Neural progenitor cell (in vitro differentiated cells): ENCODE measurements around the gene MRPS6. TPM values are rescaled to one million over a fixed set of nuclear protein-coding genes. Genes with fewer than 3 reads are reported as not detected.
A peak's percentile ranks its signal among the peaks of the same experiment; 100 is the strongest.

Source experiments
- DNase-seq: peaks from one replicate; pipeline ENCODE4 v3.0.0-alpha.2; 2016; ENCODE audit warnings: low spot score
- H2AFZ ChIP-seq: fragments of 200-600 bp; sonication (generic); replicated peaks from 2 replicates; pipeline ENCODE4 v1.6.1; 2016; ENCODE audit warnings: antibody characterized with exemption
- H3F3A ChIP-seq: fragments of 200-600 bp; sonication (generic); 2 replicates; pipeline ENCODE4 v1.6.1; 2016; ENCODE audit warnings: antibody characterized with exemption, low read depth
- H3K27ac ChIP-seq: fragments of 200-600 bp; sonication (generic); 2 replicates; pipeline ENCODE4 v1.5.1; 2016; ENCODE audit warnings: mild to moderate bottlenecking
- H3K27me3 ChIP-seq: fragments of 200-600 bp; sonication (generic); 2 replicates; pipeline ENCODE4 v1.6.1; 2016; ENCODE audit warnings: mild to moderate bottlenecking, moderate library complexity
- H3K36me3 ChIP-seq: fragments of 200-600 bp; sonication (generic); 2 replicates; pipeline ENCODE4 v1.5.1; 2016
- H3K4me1 ChIP-seq: fragments of 200-600 bp; sonication (generic); 2 replicates; pipeline ENCODE4 v1.6.1; 2016; ENCODE audit warnings: mixed run types
- H3K4me2 ChIP-seq: fragments of 200-600 bp; sonication (generic); 2 replicates; pipeline ENCODE4 v1.6.1; 2016
- H3K4me3 ChIP-seq: fragments of 200-600 bp; sonication (generic); 2 replicates; pipeline ENCODE4 v1.5.1; 2016
- H3K79me2 ChIP-seq: fragments of 200-600 bp; sonication (generic); 2 replicates; pipeline ENCODE4 v1.6.1; 2016; ENCODE audit warnings: low read depth
- H3K9ac ChIP-seq: fragments of 200-600 bp; sonication (generic); 2 replicates; pipeline ENCODE4 v1.6.1; 2016
- H3K9me3 ChIP-seq: fragments of 200-600 bp; sonication (generic); 2 replicates; pipeline ENCODE4 v1.5.1; 2016; ENCODE audit warnings: low read depth
- H4K20me1 ChIP-seq: fragments of 200-600 bp; sonication (generic); 2 replicates; pipeline ENCODE4 v1.6.1; 2016; ENCODE audit warnings: low read depth
- H3K27ac Mint-ChIP-seq: 3 replicates; pipeline ENCODE4 v1.8.0; 2021; ENCODE audit warnings: mixed read lengths
- H3K27me3 Mint-ChIP-seq: 2 replicates; pipeline ENCODE4 v1.8.0; 2022; ENCODE audit warnings: low read depth, mild to moderate bottlenecking, inconsistent platforms, moderate library complexity, mixed read lengths; ENCODE audit not compliant: insufficient read depth
- H3K36me3 Mint-ChIP-seq: 3 replicates; pipeline ENCODE4 v1.8.0; 2021; ENCODE audit warnings: mixed read lengths
- H3K4me1 Mint-ChIP-seq: 3 replicates; pipeline ENCODE4 v1.8.0; 2021; ENCODE audit warnings: mixed read lengths
- H3K4me3 Mint-ChIP-seq: 3 replicates; pipeline ENCODE4 v1.8.0; 2021; ENCODE audit warnings: mild to moderate bottlenecking, moderate library complexity, mixed read lengths
- H3K9me3 Mint-ChIP-seq: 3 replicates; pipeline ENCODE4 v1.8.0; 2020; ENCODE audit warnings: mixed read lengths
- EZH2 ChIP-seq: fragments of 200-600 bp; sonication (generic); IDR thresholded peaks from 2 replicates; pipeline ENCODE4 v1.6.1; 2017; ENCODE audit warnings: antibody characterized with exemption, mild to moderate bottlenecking, moderate library complexity
- EZH2phosphoT487 ChIP-seq: fragments of 200-600 bp; sonication (generic); IDR thresholded peaks from 2 replicates; pipeline ENCODE4 v1.6.1; 2017; ENCODE audit warnings: antibody characterized with exemption
- total RNA-seq: library from RNA; depleted of rRNA; stranded (reverse); fragments of >200 nt; gene quantifications from 2 replicates; pipeline ENCODE4 v1.2.3, GENCODE V29; 2015; ENCODE audit warnings: low replicate concordance
- TF ChIP-seq, protein P1 (sequence below): fragments of 200-600 bp; sonication (generic); IDR thresholded peaks from 2 replicates; pipeline ENCODE4 v1.5.1; 2017; ENCODE audit warnings: antibody characterized with exemption, mild to moderate bottlenecking

MRPS6 gene
- total RNA-seq, 1 donor from 2014 or later, result 108 TPM

GRCh38 chr21:34112316-34113033 lies 39.1 kb downstream of the MRPS6 start:
- Histone ChIP-seq H3K9ac (no peak overlapping the region), H3K4me3 (no peak overlapping the region), H3F3A (peaks cover 6% of the 10 kb centered on the region), H3K4me2 (no peak overlapping the region), H4K20me1 (peaks cover 65% of the 10 kb centered on the region), H3K27ac (no peak overlapping the region), H3K36me3 (peaks cover 10% of the 10 kb centered on the region), H3K79me2 (peaks cover 100% of the 10 kb centered on the region), H3K4me1 (peaks cover 55% of the 10 kb centered on the region), H3K9me3 (no peaks in the 10 kb centered on the region), H2AFZ (no peak overlapping the region), H3K27me3 (no peaks in the 10 kb centered on the region)
- no peak for DNase-seq
- TF ChIP-seq EZH2phosphoT487 (no peak), EZH2 (no peak)
- TF ChIP-seq, protein P1, sequence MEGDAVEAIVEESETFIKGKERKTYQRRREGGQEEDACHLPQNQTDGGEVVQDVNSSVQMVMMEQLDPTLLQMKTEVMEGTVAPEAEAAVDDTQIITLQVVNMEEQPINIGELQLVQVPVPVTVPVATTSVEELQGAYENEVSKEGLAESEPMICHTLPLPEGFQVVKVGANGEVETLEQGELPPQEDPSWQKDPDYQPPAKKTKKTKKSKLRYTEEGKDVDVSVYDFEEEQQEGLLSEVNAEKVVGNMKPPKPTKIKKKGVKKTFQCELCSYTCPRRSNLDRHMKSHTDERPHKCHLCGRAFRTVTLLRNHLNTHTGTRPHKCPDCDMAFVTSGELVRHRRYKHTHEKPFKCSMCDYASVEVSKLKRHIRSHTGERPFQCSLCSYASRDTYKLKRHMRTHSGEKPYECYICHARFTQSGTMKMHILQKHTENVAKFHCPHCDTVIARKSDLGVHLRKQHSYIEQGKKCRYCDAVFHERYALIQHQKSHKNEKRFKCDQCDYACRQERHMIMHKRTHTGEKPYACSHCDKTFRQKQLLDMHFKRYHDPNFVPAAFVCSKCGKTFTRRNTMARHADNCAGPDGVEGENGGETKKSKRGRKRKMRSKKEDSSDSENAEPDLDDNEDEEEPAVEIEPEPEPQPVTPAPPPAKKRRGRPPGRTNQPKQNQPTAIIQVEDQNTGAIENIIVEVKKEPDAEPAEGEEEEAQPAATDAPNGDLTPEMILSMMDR, result no peak
- Mint-ChIP-seq H3K4me1 (peaks cover 34% of the 10 kb centered on the region), H3K27me3 (peaks cover 5% of the 10 kb centered on the region), H3K9me3 (peaks cover 27% of the 10 kb centered on the region), H3K36me3 (peaks cover 68% of the 10 kb centered on the region), H3K27ac (no peak overlapping the region), H3K4me3 (no peak overlapping the region)

GRCh38 chr21:34113842-34114241 lies 40.5 kb downstream of the MRPS6 start:
- TF ChIP-seq EZH2phosphoT487 (no peak), EZH2 (no peak)
- TF ChIP-seq, protein P1, result no peak
- Histone ChIP-seq H3K9ac (no peak overlapping the region), H3K4me2 (peak overlapping the region; percentile 29), H3K36me3 (peaks cover 16% of the 10 kb centered on the region), H2AFZ (no peak overlapping the region), H3K4me1 (peaks cover 42% of the 10 kb centered on the region), H4K20me1 (peaks cover 51% of the 10 kb centered on the region), H3K79me2 (peaks cover 100% of the 10 kb centered on the region), H3K4me3 (no peak overlapping the region), H3K27me3 (no peaks in the 10 kb centered on the region), H3K9me3 (no peaks in the 10 kb centered on the region), H3K27ac (no peak overlapping the region), H3F3A (peaks cover 2% of the 10 kb centered on the region)
- Mint-ChIP-seq H3K4me1 (peaks cover 34% of the 10 kb centered on the region), H3K9me3 (peaks cover 22% of the 10 kb centered on the region), H3K27ac (no peak overlapping the region), H3K4me3 (peak overlapping the region; percentile 43), H3K36me3 (peaks cover 61% of the 10 kb centered on the region), H3K27me3 (peaks cover 5% of the 10 kb centered on the region)
- no peak for DNase-seq

GRCh38 chr21:34115160-34115559 lies 41.8 kb downstream of the MRPS6 start:
- Mint-ChIP-seq H3K27me3 (peaks cover 5% of the 10 kb centered on the region), H3K27ac (no peak overlapping the region), H3K9me3 (peaks cover 21% of the 10 kb centered on the region), H3K36me3 (peaks cover 58% of the 10 kb centered on the region), H3K4me1 (peaks cover 34% of the 10 kb centered on the region), H3K4me3 (no peak overlapping the region)
- no peak overlapping the region for H3K4me3 ChIP-seq
- no peak for TF ChIP-seq EZH2phosphoT487
- TF ChIP-seq, protein P1, result no peak
- no peak for TF ChIP-seq EZH2
- H3K36me3 ChIP-seq, result peaks cover 16% of the 10 kb centered on the region
- peaks cover 2% of the 10 kb centered on the region for H3F3A ChIP-seq
- H3K9me3 ChIP-seq, result no peaks in the 10 kb centered on the region
- no peaks in the 10 kb centered on the region for H3K27me3 ChIP-seq
- no peak overlapping the region for H2AFZ ChIP-seq
- H3K79me2 ChIP-seq, result peaks cover 100% of the 10 kb centered on the region
- H3K4me2 ChIP-seq, result no peak overlapping the region
- H3K9ac ChIP-seq, result no peak overlapping the region
- peaks cover 30% of the 10 kb centered on the region for H3K4me1 ChIP-seq
- H4K20me1 ChIP-seq, result peaks cover 48% of the 10 kb centered on the region
- H3K27ac ChIP-seq, result no peak overlapping the region
- DNase-seq, result no peak
